ENCODE results near the gene SCFD2.

DNA sequence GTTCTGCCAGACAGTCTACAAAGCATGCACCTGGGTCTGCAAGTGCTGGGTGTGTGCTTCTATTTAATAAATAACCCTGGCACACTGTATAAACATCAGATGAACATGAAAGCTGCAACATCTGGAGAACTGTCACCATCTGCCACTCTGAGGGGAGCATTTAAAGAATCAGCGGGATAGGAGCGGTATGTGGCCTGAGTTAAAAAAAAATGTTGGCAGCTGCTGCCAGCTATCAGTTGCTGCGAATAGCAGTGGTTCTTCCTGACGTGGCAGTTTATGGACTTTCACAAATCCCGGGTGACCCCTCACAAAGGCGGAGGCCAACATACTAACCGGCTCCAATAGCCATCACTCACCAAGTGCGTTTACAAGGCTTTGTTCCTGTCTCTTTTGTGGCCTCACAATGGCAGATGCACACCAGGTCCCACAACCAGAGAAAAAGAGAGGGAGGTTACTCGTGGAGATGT lies 408.6 kb downstream of the SCFD2 start:
- TF ChIP-seq, protein P1, sequence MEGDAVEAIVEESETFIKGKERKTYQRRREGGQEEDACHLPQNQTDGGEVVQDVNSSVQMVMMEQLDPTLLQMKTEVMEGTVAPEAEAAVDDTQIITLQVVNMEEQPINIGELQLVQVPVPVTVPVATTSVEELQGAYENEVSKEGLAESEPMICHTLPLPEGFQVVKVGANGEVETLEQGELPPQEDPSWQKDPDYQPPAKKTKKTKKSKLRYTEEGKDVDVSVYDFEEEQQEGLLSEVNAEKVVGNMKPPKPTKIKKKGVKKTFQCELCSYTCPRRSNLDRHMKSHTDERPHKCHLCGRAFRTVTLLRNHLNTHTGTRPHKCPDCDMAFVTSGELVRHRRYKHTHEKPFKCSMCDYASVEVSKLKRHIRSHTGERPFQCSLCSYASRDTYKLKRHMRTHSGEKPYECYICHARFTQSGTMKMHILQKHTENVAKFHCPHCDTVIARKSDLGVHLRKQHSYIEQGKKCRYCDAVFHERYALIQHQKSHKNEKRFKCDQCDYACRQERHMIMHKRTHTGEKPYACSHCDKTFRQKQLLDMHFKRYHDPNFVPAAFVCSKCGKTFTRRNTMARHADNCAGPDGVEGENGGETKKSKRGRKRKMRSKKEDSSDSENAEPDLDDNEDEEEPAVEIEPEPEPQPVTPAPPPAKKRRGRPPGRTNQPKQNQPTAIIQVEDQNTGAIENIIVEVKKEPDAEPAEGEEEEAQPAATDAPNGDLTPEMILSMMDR (IDR thresholded peaks at IDR 0.05), result no peak
- TF ChIP-seq ELF1 (IDR thresholded peaks at IDR 0.05) (no peak), TEAD4 (IDR thresholded peaks at IDR 0.05; ENCODE audit: borderline replicate concordance, insufficient read depth) (no peak)
- TF ChIP-seq, protein P2, sequence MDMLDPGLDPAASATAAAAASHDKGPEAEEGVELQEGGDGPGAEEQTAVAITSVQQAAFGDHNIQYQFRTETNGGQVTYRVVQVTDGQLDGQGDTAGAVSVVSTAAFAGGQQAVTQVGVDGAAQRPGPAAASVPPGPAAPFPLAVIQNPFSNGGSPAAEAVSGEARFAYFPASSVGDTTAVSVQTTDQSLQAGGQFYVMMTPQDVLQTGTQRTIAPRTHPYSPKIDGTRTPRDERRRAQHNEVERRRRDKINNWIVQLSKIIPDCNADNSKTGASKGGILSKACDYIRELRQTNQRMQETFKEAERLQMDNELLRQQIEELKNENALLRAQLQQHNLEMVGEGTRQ (IDR thresholded peaks at IDR 0.05; ENCODE audit: borderline replicate concordance, low read depth, low read length), result no peak
